GM19328 (cell line): ENCODE data around the gene PLEKHO2.
"Not testable (repeated sequence)": the region's sequence is repeated elsewhere in the genome, so short reads cannot be mapped to it uniquely, and the experiment has no call there.

Source experiments
- ATAC-seq: cut with Tn5 transposase; IDR thresholded peaks from one replicate; pipeline ENCODE4 v1.9.1; 2021; ENCODE audit warnings: mild to moderate bottlenecking, moderate library complexity; ENCODE audit not compliant: unreplicated experiment

Gene PLEKHO2, protein sequence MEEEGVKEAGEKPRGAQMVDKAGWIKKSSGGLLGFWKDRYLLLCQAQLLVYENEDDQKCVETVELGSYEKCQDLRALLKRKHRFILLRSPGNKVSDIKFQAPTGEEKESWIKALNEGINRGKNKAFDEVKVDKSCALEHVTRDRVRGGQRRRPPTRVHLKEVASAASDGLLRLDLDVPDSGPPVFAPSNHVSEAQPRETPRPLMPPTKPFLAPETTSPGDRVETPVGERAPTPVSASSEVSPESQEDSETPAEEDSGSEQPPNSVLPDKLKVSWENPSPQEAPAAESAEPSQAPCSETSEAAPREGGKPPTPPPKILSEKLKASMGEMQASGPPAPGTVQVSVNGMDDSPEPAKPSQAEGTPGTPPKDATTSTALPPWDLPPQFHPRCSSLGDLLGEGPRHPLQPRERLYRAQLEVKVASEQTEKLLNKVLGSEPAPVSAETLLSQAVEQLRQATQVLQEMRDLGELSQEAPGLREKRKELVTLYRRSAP

GRCh38 chr15:64841344-64842095 is at the start of gene PLEKHO2:
Gene PLEKHO2, plus strand, starts transcription at chr15:64841915. Its CDS starts 102 bp downstream, at chr15:64842017.
- peak; percentile 45 for ATAC-seq

GRCh38 chr15:64792282-64792681 is 49.4 kb upstream of the PLEKHO2 start:
- ATAC-seq = no peak

DNA sequence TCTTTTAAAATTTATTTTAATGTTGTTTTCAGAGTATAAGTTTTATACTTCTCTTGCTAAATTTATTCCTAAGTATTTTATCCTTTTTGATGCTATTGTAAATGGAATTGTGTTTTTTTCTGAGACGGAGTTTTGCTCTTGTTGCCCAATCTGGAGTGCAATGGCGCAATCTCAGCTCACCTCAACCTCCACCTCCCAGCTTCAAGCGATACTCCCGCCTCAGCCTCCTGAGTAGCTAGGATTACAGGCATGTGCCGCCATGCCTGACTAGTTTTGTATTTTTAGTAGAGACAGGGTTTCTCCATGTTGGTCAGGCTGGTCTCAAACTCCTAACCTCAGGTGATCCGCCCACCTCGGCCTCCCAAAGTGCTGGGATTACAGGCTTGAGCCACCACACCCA is 46.4 kb upstream of the PLEKHO2 start:
- ATAC-seq = not testable (repeated sequence)

GRCh38 chr15:64795921-64796320 is 45.8 kb upstream of the PLEKHO2 start:
- ATAC-seq = not testable (repeated sequence)

DNA sequence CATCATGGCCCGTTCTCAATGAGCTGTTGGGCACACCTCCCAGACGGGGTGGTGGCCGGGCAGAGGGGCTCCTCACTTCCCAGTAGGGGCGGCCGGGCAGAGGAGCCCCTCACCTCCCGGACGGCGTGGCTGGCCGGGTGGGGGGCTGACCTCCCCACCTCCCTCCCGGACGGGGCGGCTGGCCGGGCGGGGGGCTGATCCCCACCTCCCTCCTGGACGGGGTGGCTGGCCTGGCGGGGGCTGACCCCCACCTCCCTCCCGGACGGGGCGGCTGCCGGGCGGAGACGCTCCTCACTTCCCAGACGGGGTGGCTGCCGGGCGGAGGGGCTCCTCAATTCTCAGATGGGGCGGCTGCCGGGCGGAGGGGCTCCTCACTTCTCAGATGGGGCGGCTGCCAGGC is 42.8 kb upstream of the PLEKHO2 start:
- not testable (repeated sequence) for ATAC-seq

GRCh38 chr15:64800476-64800875 is 41.2 kb upstream of the PLEKHO2 start:
- no peak for ATAC-seq

DNA sequence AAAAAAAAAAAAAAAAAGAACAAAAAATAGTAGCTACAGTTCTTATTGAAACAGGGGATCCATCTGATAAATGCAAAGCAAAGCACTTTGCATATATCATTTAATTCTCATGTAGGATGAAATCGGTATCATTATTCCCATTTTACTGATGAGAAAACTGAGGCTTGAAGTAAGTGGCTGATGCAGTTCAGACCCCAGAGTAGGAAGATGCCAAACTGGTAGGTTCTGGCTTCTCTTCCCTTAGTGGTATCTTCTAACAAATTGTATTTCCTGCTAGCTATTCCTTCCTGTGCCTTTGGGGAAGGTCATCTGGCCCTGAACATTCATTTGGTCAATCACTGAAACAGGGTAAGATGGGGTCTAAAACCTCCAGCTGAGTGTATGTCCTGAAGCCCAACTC is 38.2 kb upstream of the PLEKHO2 start:
- no peak for ATAC-seq

GRCh38 chr15:64804619-64805018 is 37.1 kb upstream of the PLEKHO2 start:
- ATAC-seq = no peak

DNA sequence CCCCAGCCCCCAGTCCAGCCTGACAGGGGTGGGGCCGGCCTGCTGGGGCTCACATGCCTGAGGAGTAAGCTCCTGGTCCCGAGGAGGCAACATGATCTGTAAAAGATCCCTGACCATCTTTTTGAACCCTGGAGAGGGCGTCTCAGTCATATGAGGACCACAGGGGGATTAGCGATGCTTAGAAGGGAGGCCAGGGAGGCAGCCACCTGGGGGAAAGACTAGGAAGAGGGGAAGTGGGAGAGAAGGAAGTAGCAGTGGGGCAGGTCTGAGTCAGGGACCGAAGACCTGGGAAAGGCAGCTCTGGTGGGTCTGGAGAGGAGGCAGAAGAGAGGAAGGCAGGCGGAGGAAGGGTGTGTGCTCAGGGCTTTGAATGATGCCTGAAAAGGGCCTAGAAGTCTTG is 35.2 kb upstream of the PLEKHO2 start:
- ATAC-seq = no peak

- ATAC-seq = no peak
Measured at GRCh38 chr15:64807051-64807749, 34.5 kb upstream of the PLEKHO2 start.

DNA sequence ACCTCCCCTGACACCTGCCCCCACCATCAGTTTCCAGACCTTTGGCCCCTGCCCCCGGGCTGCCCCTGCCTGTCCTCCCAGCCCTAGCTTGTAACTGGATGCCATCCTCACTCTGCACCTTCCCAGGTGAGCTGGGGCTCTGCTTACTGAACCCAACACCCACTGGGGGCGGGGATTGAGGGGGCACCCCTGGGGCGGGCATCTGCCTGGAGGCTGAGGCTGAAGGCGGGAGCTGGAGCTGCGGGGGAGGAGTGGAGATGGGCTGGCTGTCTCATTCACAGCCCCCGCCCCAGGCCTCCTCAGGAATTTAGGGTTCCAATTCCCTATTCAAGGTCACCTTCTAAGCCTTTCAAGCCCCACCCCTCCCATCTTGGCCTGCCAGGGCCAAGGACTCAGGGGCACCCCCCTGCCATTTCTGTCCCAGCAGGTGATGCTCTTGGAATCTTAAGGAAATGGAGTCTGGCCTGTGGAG is 33.9 kb upstream of the PLEKHO2 start:
- no peak for ATAC-seq

DNA sequence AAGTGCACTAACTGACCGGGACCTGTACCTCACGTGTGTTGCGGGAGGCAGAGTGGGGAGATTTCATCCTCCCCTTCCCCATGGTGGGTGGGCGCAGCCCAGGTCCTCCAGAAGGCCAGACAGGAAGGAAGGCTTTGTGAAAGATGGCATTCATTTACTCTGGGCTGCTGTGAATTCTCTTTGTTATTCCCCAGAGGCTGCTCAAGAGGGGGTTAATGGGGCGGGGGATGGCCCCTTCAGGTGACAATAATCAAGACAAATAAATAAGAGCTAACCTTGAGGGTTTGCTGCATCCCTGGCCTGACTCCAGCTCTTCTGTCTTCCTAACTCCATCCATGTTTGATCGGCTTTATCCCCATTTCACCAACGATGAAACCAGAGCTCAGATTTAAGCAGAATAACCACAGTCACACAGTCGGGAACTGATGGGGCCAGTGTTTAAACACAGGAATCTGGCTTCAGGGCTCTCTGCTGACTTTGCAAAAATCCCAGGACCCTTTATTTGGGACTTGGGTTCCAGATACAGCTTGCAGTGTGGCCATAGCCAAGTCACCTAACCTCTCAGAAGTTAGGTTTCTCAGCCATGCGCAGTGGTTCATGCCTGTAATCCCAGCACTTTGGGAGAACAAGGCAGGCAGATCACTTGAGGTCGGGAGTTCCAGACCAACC is 32.8 kb upstream of the PLEKHO2 start:
- no peak for ATAC-seq

DNA sequence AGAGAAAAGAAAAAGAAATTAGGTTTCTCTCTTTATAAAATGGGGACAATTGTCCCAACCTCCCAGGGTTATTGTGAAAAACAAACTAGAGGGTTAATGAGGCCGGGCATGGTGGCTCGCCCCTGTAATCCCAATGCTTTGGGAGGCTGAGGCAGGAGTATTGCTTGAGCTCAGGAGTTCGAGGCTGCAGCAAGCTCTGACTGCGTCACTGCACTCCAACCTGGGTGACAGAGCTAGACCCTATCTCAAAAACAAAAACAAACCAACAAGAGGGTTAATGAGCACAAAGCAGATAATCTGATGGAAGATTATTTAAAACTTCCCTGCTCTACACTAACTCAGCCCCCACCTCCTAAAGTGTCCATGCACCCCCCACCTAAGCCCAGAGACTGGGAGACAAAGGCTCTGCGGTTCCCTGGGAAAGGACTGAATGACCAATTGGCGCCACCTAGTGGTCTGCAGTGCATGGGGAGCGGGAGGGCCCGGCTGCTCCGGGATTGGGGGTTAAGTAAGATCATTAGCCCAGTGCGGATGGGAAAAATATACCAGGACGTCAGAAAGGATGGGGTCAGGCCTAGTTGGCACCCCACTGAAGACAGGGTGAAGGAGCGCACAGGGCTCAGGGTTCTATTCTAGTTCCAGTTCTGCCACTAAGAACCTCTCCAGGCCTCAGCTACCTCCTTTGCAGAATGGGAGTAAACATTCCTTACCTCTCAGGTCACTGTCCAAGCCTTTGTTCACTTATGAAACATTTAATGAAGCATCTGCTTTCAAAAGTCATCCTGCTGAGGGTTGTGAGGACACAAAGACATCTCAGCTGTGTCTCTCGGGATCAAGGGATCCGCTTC is 31.8 kb upstream of the PLEKHO2 start:
- ATAC-seq = no peak

DNA sequence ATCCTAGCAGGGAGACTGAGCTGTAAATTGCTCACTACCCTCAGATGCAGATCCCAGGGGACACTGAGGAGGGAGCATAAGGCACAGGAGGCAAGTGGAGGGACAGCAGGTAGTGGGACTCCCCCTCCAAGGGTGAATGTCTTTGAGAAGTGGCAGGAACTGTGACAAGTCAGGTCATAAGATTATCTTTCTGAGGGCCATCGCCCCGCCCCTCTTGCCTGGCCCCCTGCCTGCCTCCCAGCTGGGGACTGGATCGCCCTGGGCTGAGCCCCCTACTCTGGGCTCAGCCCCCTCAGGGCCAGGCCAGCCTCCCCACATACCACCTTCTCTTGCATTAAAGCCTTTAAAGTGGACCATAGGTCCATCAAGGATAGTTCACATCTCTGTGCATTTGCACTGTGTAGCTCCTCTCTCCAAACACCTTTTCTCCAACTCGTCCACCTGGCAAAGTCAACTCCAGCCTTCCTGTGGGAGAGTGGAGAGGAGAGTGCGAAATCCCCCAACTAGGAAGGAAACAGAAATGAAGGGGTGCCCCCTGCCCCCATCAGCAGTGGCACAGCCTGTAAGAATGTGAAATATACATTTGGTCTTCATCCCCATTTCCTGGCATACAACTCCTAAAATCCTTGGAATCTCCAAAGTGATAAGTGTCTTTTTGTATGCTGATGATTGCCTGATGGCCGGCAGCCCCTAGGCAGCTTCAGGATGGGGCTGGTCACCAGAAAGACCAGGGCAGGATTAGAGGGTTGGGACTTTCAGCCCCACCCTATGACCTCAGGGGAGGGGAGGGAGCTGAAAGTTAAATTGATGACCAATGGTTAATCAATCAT is 31.0 kb upstream of the PLEKHO2 start:
- ATAC-seq = no peak

- no peak for ATAC-seq
Measured at GRCh38 chr15:64813075-64813474, 28.6 kb upstream of the PLEKHO2 start.

DNA sequence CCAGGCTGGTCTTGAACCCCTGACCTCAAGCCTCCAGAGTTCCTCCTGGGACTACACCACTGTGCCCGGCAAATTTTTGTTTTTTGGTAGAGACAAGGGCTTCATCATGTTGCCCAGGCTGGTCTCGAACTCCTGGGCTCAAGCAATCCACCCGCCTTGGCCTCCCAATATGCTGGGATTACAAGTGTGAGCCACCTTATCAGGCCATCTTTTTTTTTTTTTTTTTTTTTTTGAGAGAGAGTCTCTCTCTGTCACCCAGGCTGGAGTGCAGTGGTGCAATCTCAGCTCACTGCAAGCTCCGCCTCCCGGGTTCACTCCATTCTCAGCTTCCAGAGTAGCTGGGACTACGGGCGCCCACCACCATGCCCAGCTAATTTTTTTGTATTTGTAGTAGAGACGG is 27.4 kb upstream of the PLEKHO2 start:
- not testable (repeated sequence) for ATAC-seq

DNA sequence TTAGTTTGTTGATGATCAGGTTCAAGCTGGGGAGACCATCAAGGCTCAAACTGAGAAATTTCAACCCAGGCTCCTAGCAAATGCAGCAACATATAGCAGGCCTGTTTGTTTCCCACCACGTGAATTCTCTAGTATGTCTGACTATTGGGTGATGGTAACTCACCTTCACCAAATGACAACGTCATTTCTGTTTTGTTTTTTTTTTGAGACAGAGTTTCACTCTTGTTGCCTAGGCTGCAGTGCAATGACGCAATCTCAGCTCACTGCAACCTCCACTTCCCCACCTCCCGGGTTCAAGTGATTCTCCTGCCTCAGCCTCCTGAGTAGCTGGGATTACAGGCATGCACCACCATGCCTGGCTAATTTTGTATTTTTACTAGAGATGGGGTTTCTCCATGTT is 26.8 kb upstream of the PLEKHO2 start:
- not testable (repeated sequence) for ATAC-seq

DNA sequence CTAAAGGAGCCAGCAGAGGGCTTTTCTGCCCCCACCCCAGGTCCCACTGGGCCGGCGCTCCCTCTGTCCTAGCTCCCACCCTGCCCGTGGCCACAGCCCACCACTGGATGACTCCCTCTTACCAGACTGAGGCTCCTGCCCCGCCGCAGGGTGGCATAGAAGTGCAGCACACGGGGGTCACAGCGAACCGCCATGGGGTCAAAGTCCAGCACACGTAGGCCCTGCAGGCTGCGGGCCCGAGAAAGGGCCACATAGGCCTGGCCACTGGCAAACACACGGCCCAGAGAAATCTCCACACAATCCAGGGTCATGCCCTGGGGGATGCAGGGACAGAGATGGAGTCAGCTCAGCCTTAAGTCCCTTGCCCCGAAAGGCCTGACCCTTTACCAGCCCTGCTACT is 25.3 kb upstream of the PLEKHO2 start:
- ATAC-seq = no peak

DNA sequence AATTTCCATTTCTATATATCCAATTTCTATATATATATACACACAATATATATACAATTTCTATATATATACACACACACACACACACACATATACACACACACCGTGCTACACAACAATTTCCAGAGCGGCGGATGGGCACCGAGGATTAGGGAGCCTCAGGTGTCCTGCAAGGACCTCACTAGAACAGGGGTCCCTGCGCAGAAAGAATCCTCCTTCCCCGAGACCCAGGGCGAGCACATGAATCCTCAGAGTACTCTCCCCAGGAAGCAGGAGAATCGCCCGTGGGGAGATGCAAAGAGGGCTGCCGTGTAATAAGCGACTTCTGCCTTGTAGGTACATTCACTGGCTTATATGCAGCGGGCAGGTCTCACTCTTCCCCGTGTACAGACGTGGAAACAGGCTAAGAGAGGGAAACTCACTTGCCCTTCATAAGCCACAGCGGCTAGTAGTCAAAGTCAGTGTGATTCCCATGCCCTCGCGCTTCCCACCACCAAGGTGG is 16.7 kb upstream of the PLEKHO2 start:
- ATAC-seq = no peak
